BE2C (cell line): Measurements from ENCODE around the gene FREM2.

Source experiments
- DNase-seq: peaks from one replicate; pipeline ENCODE4 v3.0.0-alpha.2; 2020
- H3K27me3 ChIP-seq: fragments of 250-450 bp; sonication (Bioruptor Pico); 2 replicates; pipeline ENCODE4 v1.5.1; 2020; ENCODE audit warnings: mild to moderate bottlenecking
- H3K36me3 ChIP-seq: fragments of 250-450 bp; sonication (Bioruptor Pico); 2 replicates; pipeline ENCODE4 v1.5.1; 2020; ENCODE audit warnings: mild to moderate bottlenecking
- H3K4me1 ChIP-seq: fragments of 250-450 bp; sonication (Bioruptor Pico); 2 replicates; pipeline ENCODE4 v1.5.1; 2020
- H3K4me3 ChIP-seq: 2 replicates; pipeline ENCODE4 v1.5.1; 2011; ENCODE audit warnings: low read depth, low read length
- H3K9me3 ChIP-seq: fragments of 250-450 bp; sonication (Bioruptor Pico); 2 replicates; pipeline ENCODE4 v1.5.1; 2020
- TF ChIP-seq, protein P1 (sequence below): IDR thresholded peaks from 2 replicates; pipeline ENCODE4 v1.5.1; 2012; ENCODE audit warnings: mild to moderate bottlenecking, low read depth, low read length

FREM2 gene

DNA sequence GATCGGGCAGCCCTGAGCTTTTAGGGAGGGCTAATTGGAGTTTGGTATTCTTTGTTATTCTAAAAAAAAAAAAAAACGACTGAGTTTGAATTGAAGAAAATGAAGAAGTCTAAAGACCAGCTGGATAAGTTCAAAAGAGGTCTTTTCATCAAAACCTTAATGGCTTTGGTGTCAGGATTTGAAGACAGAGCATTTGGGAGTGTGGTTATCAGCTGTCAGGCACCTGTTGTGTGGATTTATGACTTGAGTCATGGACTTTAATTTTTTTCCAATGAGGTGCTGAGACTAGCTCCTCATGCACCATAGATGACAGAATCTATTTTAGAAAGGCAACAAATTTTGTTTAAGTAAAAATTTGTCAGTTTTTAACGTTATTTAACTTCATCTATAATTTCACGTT is 72.5 kb downstream of the FREM2 start:
- Histone ChIP-seq H3K4me3 (no peak overlapping the region), H3K4me1 (no peaks in the 10 kb centered on the region), H3K36me3 (no peaks in the 10 kb centered on the region), H3K27me3 (peaks cover 4% of the 10 kb centered on the region; the same call in 1 of the 2 replicates), H3K9me3 (no peaks in the 10 kb centered on the region)
- TF ChIP-seq, protein P1, sequence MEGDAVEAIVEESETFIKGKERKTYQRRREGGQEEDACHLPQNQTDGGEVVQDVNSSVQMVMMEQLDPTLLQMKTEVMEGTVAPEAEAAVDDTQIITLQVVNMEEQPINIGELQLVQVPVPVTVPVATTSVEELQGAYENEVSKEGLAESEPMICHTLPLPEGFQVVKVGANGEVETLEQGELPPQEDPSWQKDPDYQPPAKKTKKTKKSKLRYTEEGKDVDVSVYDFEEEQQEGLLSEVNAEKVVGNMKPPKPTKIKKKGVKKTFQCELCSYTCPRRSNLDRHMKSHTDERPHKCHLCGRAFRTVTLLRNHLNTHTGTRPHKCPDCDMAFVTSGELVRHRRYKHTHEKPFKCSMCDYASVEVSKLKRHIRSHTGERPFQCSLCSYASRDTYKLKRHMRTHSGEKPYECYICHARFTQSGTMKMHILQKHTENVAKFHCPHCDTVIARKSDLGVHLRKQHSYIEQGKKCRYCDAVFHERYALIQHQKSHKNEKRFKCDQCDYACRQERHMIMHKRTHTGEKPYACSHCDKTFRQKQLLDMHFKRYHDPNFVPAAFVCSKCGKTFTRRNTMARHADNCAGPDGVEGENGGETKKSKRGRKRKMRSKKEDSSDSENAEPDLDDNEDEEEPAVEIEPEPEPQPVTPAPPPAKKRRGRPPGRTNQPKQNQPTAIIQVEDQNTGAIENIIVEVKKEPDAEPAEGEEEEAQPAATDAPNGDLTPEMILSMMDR, result no peak
- no peak for DNase-seq

DNA sequence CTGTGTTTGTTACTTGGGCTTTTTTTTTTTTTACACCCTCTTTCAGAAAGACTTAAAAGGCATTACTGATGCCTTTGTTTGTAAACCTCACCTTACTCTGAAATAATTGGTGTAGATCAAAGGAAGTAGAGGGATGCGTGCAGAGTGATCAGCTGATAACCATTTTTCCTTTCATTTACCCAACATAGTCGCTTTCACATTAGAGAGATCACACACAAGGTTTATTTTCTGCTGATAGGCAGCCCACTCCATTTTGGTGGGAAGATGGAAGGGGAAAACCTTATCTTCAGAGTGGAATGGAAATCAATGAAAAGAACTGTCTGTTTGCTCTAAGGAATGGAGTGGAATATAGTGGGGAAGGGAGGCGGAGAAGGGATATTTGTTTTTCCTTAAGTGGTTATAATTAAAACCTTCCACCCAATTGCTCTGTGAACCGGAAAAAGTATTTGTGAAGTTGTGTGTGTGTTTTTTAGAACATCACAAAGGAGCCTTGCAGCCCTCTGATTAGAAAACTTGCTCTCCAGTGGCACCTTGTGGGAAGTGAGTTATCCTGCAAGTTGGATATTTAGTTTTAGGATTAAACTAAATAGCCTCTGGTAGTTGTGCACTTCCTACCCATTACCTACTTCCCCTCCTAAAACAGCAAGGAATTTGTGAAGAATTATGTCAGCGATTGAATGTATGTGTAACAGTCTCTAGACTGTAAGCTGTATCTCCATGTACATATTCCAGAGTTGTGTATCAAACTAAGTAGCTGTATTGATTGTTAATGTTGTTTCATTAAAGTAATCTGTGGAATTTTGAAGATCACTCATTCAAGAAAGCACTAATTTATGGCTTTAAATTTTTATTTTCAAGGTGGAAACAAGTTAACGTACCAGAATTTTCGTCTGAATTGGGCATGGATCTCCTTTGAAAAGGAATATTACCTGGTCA is 76.8 kb downstream of the FREM2 start:
- TF ChIP-seq, protein P1, result peak; percentile 67
- Histone ChIP-seq H3K36me3 (no peaks in the 10 kb centered on the region), H3K27me3 (no peaks in the 10 kb centered on the region; the same call in 1 of the 2 replicates), H3K9me3 (no peaks in the 10 kb centered on the region), H3K4me3 (no peak overlapping the region), H3K4me1 (no peaks in the 10 kb centered on the region)
- peak; percentile 22 for DNase-seq

DNA sequence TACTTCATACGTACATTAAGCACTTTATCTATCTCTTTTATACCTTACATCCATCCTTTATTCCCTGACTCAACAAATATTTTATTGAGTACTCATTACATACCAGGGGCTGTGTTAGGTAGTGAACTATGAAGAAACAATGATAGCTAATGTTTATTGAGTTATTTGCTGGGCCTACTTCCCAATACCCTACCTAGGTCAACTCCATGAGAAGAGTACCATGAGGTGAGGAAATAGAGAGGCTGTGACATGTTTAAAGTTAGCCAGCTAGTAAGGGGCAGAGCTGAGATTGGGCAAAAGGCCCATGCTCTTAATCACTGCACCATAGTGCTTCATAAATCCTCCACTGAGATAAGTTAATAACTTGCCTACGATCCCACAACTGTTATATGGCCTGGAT is 79.9 kb downstream of the FREM2 start:
- Histone ChIP-seq H3K4me3 (no peak overlapping the region), H3K36me3 (no peaks in the 10 kb centered on the region), H3K27me3 (no peaks in the 10 kb centered on the region; the same call in 1 of the 2 replicates), H3K4me1 (no peaks in the 10 kb centered on the region), H3K9me3 (no peaks in the 10 kb centered on the region)
- TF ChIP-seq, protein P1, result no peak
- no peak for DNase-seq

DNA sequence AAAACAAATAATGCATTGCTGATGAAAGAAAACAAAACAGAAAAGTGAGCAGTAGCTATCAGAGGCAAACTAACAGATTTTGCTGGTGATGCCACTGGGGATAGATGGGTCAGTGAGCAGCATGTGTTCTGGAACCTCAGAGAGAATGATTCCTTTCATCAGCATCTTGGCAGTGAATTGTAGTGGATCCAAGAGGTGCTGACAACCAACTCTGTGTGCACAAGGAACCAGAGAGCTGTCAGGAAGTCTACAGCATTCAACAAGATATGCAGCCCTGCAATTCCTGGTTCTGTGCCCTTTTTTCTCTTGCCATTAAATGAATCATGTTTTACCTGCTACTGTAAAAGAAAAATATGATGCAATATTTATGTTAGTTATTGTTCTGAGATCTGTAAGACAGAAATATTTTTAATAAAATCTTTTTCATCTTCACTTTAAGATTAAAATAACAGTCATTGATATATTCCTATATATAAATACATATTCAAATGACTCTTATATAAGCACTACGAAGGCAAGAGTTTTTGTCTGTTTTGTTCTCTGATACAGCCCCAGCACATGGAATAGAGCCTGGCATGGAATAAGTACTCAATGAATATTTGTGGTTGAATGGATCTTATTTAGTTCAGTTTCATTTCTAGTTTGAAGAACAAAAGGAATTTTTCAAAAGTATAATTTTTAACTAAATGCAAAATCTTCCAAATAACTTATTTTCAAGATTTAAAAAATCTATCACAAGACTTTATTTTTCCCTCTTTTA is 80.8 kb downstream of the FREM2 start:
- Histone ChIP-seq H3K9me3 (no peaks in the 10 kb centered on the region), H3K4me3 (no peak overlapping the region), H3K36me3 (no peaks in the 10 kb centered on the region), H3K27me3 (no peaks in the 10 kb centered on the region), H3K4me1 (no peaks in the 10 kb centered on the region)
- DNase-seq, result no peak
- TF ChIP-seq, protein P1, result no peak

DNA sequence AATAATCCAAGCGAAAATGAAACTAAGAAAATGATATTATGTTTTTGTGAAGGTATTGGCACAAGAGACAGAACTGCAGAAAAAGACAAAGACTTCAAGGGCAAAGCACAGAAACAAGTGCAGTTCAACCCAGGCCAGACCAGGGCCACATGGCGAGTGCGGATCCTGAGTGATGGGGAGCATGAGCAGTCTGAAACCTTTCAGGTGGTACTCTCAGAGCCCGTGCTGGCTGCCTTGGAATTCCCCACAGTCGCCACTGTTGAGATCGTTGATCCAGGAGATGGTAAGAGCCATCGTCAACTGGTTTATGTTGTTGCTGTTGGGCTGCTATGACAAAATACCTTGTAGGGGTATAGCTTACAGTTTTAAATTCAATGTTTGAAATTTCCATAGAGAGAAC is 82.6 kb downstream of the FREM2 start:
- Histone ChIP-seq H3K27me3 (no peaks in the 10 kb centered on the region), H3K4me3 (no peak overlapping the region), H3K4me1 (no peaks in the 10 kb centered on the region), H3K9me3 (no peaks in the 10 kb centered on the region), H3K36me3 (no peaks in the 10 kb centered on the region)
- no peak for DNase-seq
- TF ChIP-seq, protein P1, result no peak
